Epithelial cell of prostate (primary cell): Measurements from ENCODE around the gene DLG2.
"Not testable (repeated sequence)": the region's sequence is repeated elsewhere in the genome, so short reads cannot be mapped to it uniquely, and the experiment has no call there.

ENCODE experiments used
- DNase-seq: peaks from one replicate; pipeline ENCODE4 v3.0.0-alpha.2; 2011; ENCODE audit warnings: low read depth, low spot score
- H3K27ac ChIP-seq: fragments of 450-650 bp; 2 replicates; pipeline ENCODE4 v1.5.1; 2017; ENCODE audit warnings: mild to moderate bottlenecking

Gene DLG2

GRCh38 chr11:83766932-83767331, 1860.2 kb downstream of the DLG2 start:
- DNase-seq = no peak
- H3K27ac ChIP-seq = no peak overlapping the region

GRCh38 chr11:83764643-83765042, 1862.5 kb downstream of the DLG2 start:
- no peak for DNase-seq
- no peak overlapping the region for H3K27ac ChIP-seq

GRCh38 chr11:83760932-83761331, 1866.2 kb downstream of the DLG2 start:
- H3K27ac ChIP-seq = no peak overlapping the region
- no peak for DNase-seq

- no peak for DNase-seq
- no peak overlapping the region for H3K27ac ChIP-seq
These were observed 1868.0 kb downstream of the DLG2 start for GRCh38 chr11:83759148-83759547.

GRCh38 chr11:83751041-83751440, 1876.1 kb downstream of the DLG2 start:
- DNase-seq = no peak
- no peak overlapping the region for H3K27ac ChIP-seq

- DNase-seq = no peak
These were observed 1880.1 kb downstream of the DLG2 start for GRCh38 chr11:83746921-83747585.

GRCh38 chr11:83744620-83745192, 1882.4 kb downstream of the DLG2 start:
- H3K27ac ChIP-seq = no peak overlapping the region
- peak; percentile 16 for DNase-seq

More at GRCh38 chr11:83746921-83747585, 1880.1 kb downstream of the DLG2 start:
- H3K27ac ChIP-seq = no peak overlapping the region

GRCh38 chr11:83736684-83737083, 1890.5 kb downstream of the DLG2 start:
- DNase-seq = no peak
- no peak overlapping the region for H3K27ac ChIP-seq

GRCh38 chr11:83734120-83734519, 1893.0 kb downstream of the DLG2 start:
- DNase-seq = no peak
- H3K27ac ChIP-seq = no peak overlapping the region

- H3K27ac ChIP-seq, DNase-seq: not testable (repeated sequence)
These were observed 1895.9 kb downstream of the DLG2 start for GRCh38 chr11:83731288-83731687.

GRCh38 chr11:83728281-83728680, 1898.9 kb downstream of the DLG2 start:
- H3K27ac ChIP-seq = no peak overlapping the region
- no peak for DNase-seq

GRCh38 chr11:83727251-83727650, 1899.9 kb downstream of the DLG2 start:
- no peak overlapping the region for H3K27ac ChIP-seq
- DNase-seq = no peak

- no peak for DNase-seq
- no peak overlapping the region for H3K27ac ChIP-seq
These were observed 1900.8 kb downstream of the DLG2 start for GRCh38 chr11:83726316-83726715.

- no peak overlapping the region for H3K27ac ChIP-seq
- no peak for DNase-seq
These were observed 1901.4 kb downstream of the DLG2 start for GRCh38 chr11:83725728-83726127.

- DNase-seq = no peak
- H3K27ac ChIP-seq = no peak overlapping the region
These were observed 1901.9 kb downstream of the DLG2 start for GRCh38 chr11:83725269-83725560.

- no peak for DNase-seq
- H3K27ac ChIP-seq = no peak overlapping the region
These were observed 1903.1 kb downstream of the DLG2 start for GRCh38 chr11:83723999-83724398.

- H3K27ac ChIP-seq = no peak overlapping the region
- no peak for DNase-seq
These were observed 1904.6 kb downstream of the DLG2 start for GRCh38 chr11:83722392-83723119.

GRCh38 chr11:83721263-83721662, 1905.9 kb downstream of the DLG2 start:
- no peak for DNase-seq
- no peak overlapping the region for H3K27ac ChIP-seq

- no peak for DNase-seq
- no peak overlapping the region for H3K27ac ChIP-seq
These were observed 1906.5 kb downstream of the DLG2 start for GRCh38 chr11:83720675-83721074.

- H3K27ac ChIP-seq = no peak overlapping the region
- no peak for DNase-seq
These were observed 1909.6 kb downstream of the DLG2 start for GRCh38 chr11:83717537-83717936.

- DNase-seq = no peak
- no peak overlapping the region for H3K27ac ChIP-seq
These were observed 1911.1 kb downstream of the DLG2 start for GRCh38 chr11:83715927-83716535.
